WTC11 (cell line): Measurements from ENCODE around the gene SNX2.

Source experiments
- ATF3 ChIP-seq: sonication (generic); formaldehyde crosslinking; conservative IDR thresholded peaks from 2 replicates; pipeline ENCODE4 v1.8.1; 2022; ENCODE audit warnings: mild to moderate bottlenecking, missing genetic modification reagents
- CREB1 ChIP-seq: sonication (generic); formaldehyde crosslinking; IDR thresholded peaks from 2 replicates; pipeline ENCODE4 v1.8.0; 2023; ENCODE audit warnings: mild to moderate bottlenecking, missing genetic modification reagents
- CTCF ChIP-seq: fragments of 200-600 bp; IDR thresholded peaks from 2 replicates; pipeline ENCODE4 v1.8.0; 2022; ENCODE audit warnings: antibody characterized with exemption
- KAT7 ChIP-seq: sonication (generic); formaldehyde crosslinking; IDR thresholded peaks from 2 replicates; pipeline ENCODE4 v1.8.1; 2023; ENCODE audit warnings: missing genetic modification reagents, mild to moderate bottlenecking, borderline replicate concordance
- MLX ChIP-seq: sonication (generic); formaldehyde crosslinking; IDR thresholded peaks from 2 replicates; pipeline ENCODE4 v1.8.1; 2023; ENCODE audit warnings: mild to moderate bottlenecking, missing genetic modification reagents, moderate library complexity
- NFYB ChIP-seq: sonication (generic); formaldehyde crosslinking; conservative IDR thresholded peaks from 2 replicates; pipeline ENCODE4 v1.8.0; 2022; ENCODE audit warnings: low read depth, missing genetic modification reagents
- NR3C1 ChIP-seq: sonication (generic); formaldehyde crosslinking; conservative IDR thresholded peaks from 2 replicates; pipeline ENCODE4 v1.8.1; 2023; ENCODE audit warnings: low read depth, mild to moderate bottlenecking, missing genetic modification reagents
- PREB ChIP-seq: sonication (generic); formaldehyde crosslinking; IDR thresholded peaks from 2 replicates; pipeline ENCODE4 v1.8.1; 2022; ENCODE audit warnings: mild to moderate bottlenecking, missing genetic modification reagents, moderate library complexity, borderline replicate concordance
- TCF7 ChIP-seq: sonication (generic); formaldehyde crosslinking; IDR thresholded peaks from 2 replicates; pipeline ENCODE4 v1.8.0; 2022; ENCODE audit warnings: mild to moderate bottlenecking, low read depth, missing genetic modification reagents, moderate library complexity
- ZBTB43 ChIP-seq: sonication (generic); formaldehyde crosslinking; IDR thresholded peaks from 2 replicates; pipeline ENCODE4 v1.8.1; 2023; ENCODE audit warnings: mild to moderate bottlenecking, missing genetic modification reagents
- ZNF121 ChIP-seq: sonication (generic); formaldehyde crosslinking; IDR thresholded peaks from 2 replicates; pipeline ENCODE4 v1.8.0; 2023; ENCODE audit warnings: missing genetic modification reagents

GRCh38 chr5:122753500-122753899 lies 21.4 kb upstream of the SNX2 start:
- TF ChIP-seq CTCF: no peak
- TF ChIP-seq NR3C1: no peak
- no peak for TF ChIP-seq PREB (CRISPR knock-in tag)
- no peak for TF ChIP-seq MLX
- no peak for TF ChIP-seq NFYB (CRISPR knock-in tag)
- no peak for TF ChIP-seq ZBTB43 (CRISPR knock-in tag)
- TF ChIP-seq ZNF121: no peak
- TF ChIP-seq TCF7 (CRISPR knock-in tag): no peak
- no peak for TF ChIP-seq KAT7 (CRISPR knock-in tag)
- no peak for TF ChIP-seq ATF3 (CRISPR knock-in tag)
- TF ChIP-seq CREB1 (CRISPR knock-in tag): no peak
